Fibroblast of lung (primary cell): Measurements from ENCODE around the gene R3HDM4. TPM values are rescaled to one million over a fixed set of nuclear protein-coding genes. Genes with fewer than 3 reads are reported as not detected.

Experiments
- DNase-seq, 2 donors: peaks; one replicate each; pipeline versions ENCODE4 v3.0.0 to v3.0.0-alpha.2; 2010; ENCODE audit warnings: low read depth in 2 of 2
- H2AFZ ChIP-seq: 2 replicates; pipeline ENCODE4 v1.5.1; 2012; ENCODE audit warnings: low read length, control low read depth, inconsistent platforms
- H3K27ac ChIP-seq: 2 replicates; pipeline ENCODE4 v1.5.1; 2011; ENCODE audit warnings: low read length, control low read depth; ENCODE audit not compliant: insufficient read depth
- H3K27me3 ChIP-seq: 2 replicates; pipeline ENCODE4 v1.5.1; 2011; ENCODE audit warnings: mild to moderate bottlenecking, low read length; ENCODE audit not compliant: control insufficient read depth, insufficient read depth
- H3K36me3 ChIP-seq: 2 replicates; pipeline ENCODE4 v1.5.1; 2011; ENCODE audit warnings: low read length; ENCODE audit not compliant: control insufficient read depth, insufficient read depth
- H3K4me1 ChIP-seq: 2 replicates; pipeline ENCODE4 v1.5.1; 2011; ENCODE audit warnings: low read length; ENCODE audit not compliant: control insufficient read depth, insufficient read depth; ENCODE audit errors: extremely low read depth
- H3K4me2 ChIP-seq: 2 replicates; pipeline ENCODE4 v1.5.1; 2011; ENCODE audit warnings: low read length, control low read depth; ENCODE audit not compliant: insufficient read depth; ENCODE audit errors: extremely low read depth
- H3K4me3 ChIP-seq, 4 experiments: fragments of 200-600 bp in 1 of 4; sonication (generic) in 1 of 4; replicated peaks in 1 of 4; 2 replicates each; pipeline ENCODE4 v1.5.1; 2011 to 2016; ENCODE audit warnings: low read length in 4 of 4, low read depth in 3 of 4, mild to moderate bottlenecking in 3 of 4, control low read depth in 2 of 4, inconsistent platforms in 1 of 4, mixed read lengths in 1 of 4; ENCODE audit not compliant: insufficient read depth in 1 of 4; ENCODE audit errors: control extremely low read depth in 1 of 4
- H3K79me2 ChIP-seq: 2 replicates; pipeline ENCODE4 v1.5.1; 2012; ENCODE audit warnings: mild to moderate bottlenecking, low read length, inconsistent platforms; ENCODE audit not compliant: control insufficient read depth, insufficient read depth
- H3K9ac ChIP-seq: 2 replicates; pipeline ENCODE4 v1.5.1; 2011; ENCODE audit warnings: mild to moderate bottlenecking, low read length, control low read depth; ENCODE audit not compliant: insufficient read depth
- H3K9me3 ChIP-seq: 2 replicates; pipeline ENCODE4 v1.5.1; 2012; ENCODE audit warnings: low read depth, low read length; ENCODE audit not compliant: control insufficient read depth, insufficient read depth
- H4K20me1 ChIP-seq: 2 replicates; pipeline ENCODE4 v1.5.1; 2011; ENCODE audit warnings: low read length; ENCODE audit not compliant: control insufficient read depth, insufficient read depth; ENCODE audit errors: extremely low read depth
- EZH2 ChIP-seq: IDR thresholded peaks from 2 replicates; pipeline ENCODE4 v1.5.1; 2012; ENCODE audit warnings: low read length, control low read depth, mild to moderate bottlenecking; ENCODE audit errors: missing control alignments
- polyA plus RNA-seq, 2 donors: library from polyadenylated mRNA; depleted of rRNA in 1 of 2; stranded (reverse) in 1 of 2; unstranded in 1 of 2; fragments of >200 nt; gene quantifications; 2 replicates each; pipeline ENCODE4 v1.2.1, GENCODE V29; 2011 to 2012; ENCODE audit warnings: missing spikeins in 1 of 2
- total RNA-seq: library from RNA; depleted of rRNA; stranded (reverse); fragments of >200 nt; gene quantifications from 2 replicates; pipeline ENCODE4 v1.2.1, GENCODE V29; 2014
- TF ChIP-seq, protein P1 (sequence below), 2 donors: IDR thresholded peaks in 1 of 2; conservative IDR thresholded peaks in 1 of 2; 1 replicate in 1 of 2; 2 replicates in 1 of 2; pipeline ENCODE4 v1.5.1; 2011 to 2012; ENCODE audit warnings: low read length in 2 of 2, control low read depth in 1 of 2, inconsistent platforms in 1 of 2, low read depth in 1 of 2, mild to moderate bottlenecking in 1 of 2

R3HDM4 gene
- total and polyA plus RNA-seq, 2 donors (not counting 1 experiment from before 2014, with no cell fraction given), result 13.2 to 25.5 TPM

DNA sequence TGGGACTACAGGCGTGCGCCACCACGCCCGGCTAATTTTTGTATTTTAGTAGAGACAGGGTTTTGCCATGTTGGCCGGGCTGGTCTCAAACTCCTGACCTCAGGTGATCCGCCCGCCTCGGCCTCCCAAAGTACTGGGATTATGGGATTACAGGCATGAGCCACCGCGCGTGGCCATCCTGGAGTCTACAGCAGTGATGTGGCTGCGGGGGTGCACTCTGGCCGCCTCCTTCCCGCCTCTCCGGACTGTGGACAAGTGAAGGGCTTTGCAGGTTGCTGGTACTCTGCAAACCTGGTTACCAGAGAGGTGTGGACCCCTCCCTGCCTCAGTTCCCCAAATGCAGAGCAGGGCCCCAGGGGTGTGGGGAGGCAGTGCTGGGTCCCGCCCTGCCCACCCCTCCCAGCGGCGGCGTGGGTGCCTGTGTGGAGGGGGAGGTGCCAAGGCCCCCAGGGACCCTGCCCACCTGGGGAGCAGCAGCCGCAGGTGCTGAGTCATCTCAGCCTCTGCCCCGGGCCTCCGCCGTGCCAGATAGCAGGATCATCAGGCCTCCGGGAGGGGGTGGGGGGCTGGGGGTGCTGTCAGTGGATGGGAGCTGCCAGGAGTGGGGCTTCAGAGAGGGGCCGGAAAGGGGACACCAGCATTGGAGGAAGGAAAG lies 36.0 kb upstream of the R3HDM4 start:
- Histone ChIP-seq H3K27ac (no peak overlapping the region), H3K4me1 (peaks cover 6% of the 10 kb centered on the region), H3K4me2 (no peak overlapping the region), H3K4me3 (no peak overlapping the region), H3K9ac (no peak overlapping the region), H3K27me3 (no peaks in the 10 kb centered on the region), H2AFZ (no peak overlapping the region), H3K79me2 (peaks cover 33% of the 10 kb centered on the region), H4K20me1 (no peaks in the 10 kb centered on the region), H3K9me3 (no peaks in the 10 kb centered on the region), H3K36me3 (peaks cover 7% of the 10 kb centered on the region)
- no peak for DNase-seq
- TF ChIP-seq, protein P1, sequence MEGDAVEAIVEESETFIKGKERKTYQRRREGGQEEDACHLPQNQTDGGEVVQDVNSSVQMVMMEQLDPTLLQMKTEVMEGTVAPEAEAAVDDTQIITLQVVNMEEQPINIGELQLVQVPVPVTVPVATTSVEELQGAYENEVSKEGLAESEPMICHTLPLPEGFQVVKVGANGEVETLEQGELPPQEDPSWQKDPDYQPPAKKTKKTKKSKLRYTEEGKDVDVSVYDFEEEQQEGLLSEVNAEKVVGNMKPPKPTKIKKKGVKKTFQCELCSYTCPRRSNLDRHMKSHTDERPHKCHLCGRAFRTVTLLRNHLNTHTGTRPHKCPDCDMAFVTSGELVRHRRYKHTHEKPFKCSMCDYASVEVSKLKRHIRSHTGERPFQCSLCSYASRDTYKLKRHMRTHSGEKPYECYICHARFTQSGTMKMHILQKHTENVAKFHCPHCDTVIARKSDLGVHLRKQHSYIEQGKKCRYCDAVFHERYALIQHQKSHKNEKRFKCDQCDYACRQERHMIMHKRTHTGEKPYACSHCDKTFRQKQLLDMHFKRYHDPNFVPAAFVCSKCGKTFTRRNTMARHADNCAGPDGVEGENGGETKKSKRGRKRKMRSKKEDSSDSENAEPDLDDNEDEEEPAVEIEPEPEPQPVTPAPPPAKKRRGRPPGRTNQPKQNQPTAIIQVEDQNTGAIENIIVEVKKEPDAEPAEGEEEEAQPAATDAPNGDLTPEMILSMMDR (conservative IDR thresholded peaks at IDR 0.05 in 1 of 2, IDR thresholded peaks at IDR 0.05 in 1 of 2; ENCODE audit: low read depth in 1 of 2, low read length in 2 of 2), result no peak
- no peak for TF ChIP-seq EZH2

DNA sequence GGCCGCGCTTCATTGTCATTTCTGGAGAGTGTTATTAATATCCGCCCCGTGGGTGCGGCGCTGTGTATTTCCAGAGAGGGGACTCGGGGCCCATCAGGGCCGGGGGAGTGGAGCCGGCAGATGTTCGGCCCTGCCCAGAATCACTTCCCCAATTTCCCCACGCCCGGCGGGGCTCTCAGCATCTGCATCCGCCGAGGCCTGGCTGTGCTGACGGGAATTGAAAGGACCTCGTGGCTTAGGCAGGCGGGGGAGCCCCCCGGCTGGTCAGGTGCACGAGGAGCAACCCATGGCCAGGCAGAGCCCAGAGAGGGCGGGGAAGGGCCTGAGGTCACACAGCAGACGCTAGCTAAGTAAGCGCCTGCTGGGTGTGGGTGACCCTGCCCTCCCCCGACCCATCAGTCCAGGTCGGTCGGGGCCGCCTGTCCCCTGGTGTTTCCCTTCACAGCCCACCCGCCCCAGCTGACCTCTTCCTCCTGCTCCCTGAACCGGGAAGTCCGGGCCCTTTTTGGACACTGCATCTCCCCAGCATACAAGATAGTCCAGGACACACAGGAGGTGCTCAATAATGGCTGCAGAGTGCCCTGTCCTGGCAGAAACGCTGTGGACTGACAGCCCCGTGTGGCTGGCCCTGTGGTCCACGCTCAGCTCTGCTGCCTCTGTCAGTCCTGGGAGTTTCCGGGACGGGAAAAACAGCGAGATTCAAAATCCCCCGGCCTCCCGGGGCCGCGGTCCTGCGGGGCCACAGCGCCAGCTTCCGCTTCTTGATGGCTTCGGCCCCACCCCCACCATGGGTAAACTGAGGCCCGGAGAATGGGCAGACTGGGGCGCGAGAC lies 34.9 kb upstream of the R3HDM4 start:
- Histone ChIP-seq H3K9ac (no peak overlapping the region), H3K4me2 (no peak overlapping the region), H3K27me3 (no peaks in the 10 kb centered on the region), H3K27ac (no peak overlapping the region), H3K79me2 (peaks cover 36% of the 10 kb centered on the region), H3K4me1 (peaks cover 5% of the 10 kb centered on the region), H3K36me3 (peaks cover 7% of the 10 kb centered on the region), H2AFZ (no peak overlapping the region), H3K9me3 (no peaks in the 10 kb centered on the region), H3K4me3 (no peak overlapping the region), H4K20me1 (no peaks in the 10 kb centered on the region)
- TF ChIP-seq, protein P1 (conservative IDR thresholded peaks at IDR 0.05 in 1 of 2, IDR thresholded peaks at IDR 0.05 in 1 of 2; ENCODE audit: low read depth in 1 of 2, low read length in 2 of 2), result no peak
- TF ChIP-seq EZH2, result no peak
- no peak for DNase-seq

DNA sequence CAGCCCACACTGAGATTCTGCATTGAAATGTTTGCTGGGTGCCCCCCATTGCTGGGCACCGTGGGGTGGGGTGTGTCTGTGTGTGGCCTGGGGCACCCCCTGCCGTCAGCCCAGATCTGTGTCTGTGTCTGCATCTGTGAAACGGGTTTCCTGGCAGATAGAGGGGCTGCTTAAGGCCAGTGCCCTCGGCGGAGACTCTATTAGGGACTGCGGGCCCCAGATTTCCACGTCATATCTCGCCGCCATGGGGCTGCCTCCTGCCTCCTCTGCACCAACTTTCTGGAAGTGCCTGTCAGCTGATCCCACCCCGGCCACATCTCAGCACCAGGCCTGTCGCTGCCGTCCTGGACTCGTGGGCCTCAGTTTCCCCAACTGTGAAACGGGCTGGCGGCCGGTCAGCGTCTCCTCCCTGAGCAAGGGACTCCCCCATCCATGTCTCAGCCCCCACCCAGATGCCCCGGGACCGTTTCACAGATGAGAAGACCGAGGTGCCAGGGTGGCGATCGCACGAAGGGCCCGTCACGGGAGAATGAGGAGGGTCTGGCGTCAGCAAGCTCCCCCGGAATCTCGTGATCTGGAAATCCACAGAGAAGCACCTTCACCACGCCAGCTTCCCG lies 34.2 kb upstream of the R3HDM4 start:
- H3K4me1 ChIP-seq, result peaks cover 1% of the 10 kb centered on the region
- no peak for DNase-seq
- H3K4me2 ChIP-seq, result no peak overlapping the region
- H3K27me3 ChIP-seq, result no peaks in the 10 kb centered on the region
- H3K27ac ChIP-seq, result no peak overlapping the region
- no peaks in the 10 kb centered on the region for H4K20me1 ChIP-seq
- H2AFZ ChIP-seq, result no peak overlapping the region
- H3K79me2 ChIP-seq, result peaks cover 42% of the 10 kb centered on the region
- H3K36me3 ChIP-seq, result peaks cover 10% of the 10 kb centered on the region
- no peak overlapping the region for H3K9ac ChIP-seq
- H3K4me3 ChIP-seq, result no peak overlapping the region
- H3K9me3 ChIP-seq, result no peaks in the 10 kb centered on the region
- no peak for TF ChIP-seq EZH2
- TF ChIP-seq, protein P1 (conservative IDR thresholded peaks at IDR 0.05 in 1 of 2, IDR thresholded peaks at IDR 0.05 in 1 of 2; ENCODE audit: low read depth in 1 of 2, low read length in 2 of 2), result no peak
